Hepatocyte (in vitro differentiated cells): ENCODE results near the gene IGSF8.
"Not testable (repeated sequence)": the region's sequence is repeated elsewhere in the genome, so short reads cannot be mapped to it uniquely, and the experiment has no call there.

Experiments
- CTCF ChIP-seq: fragments of 200-600 bp; sonication (generic); IDR thresholded peaks from 2 replicates; pipeline ENCODE4 v1.5.1; 2016; ENCODE audit warnings: antibody characterized with exemption, mild to moderate bottlenecking; ENCODE audit not compliant: poor library complexity
- EZH2 ChIP-seq: fragments of 200-600 bp; sonication (generic); IDR thresholded peaks from 2 replicates; pipeline ENCODE4 v1.6.1; 2016; ENCODE audit warnings: antibody characterized with exemption, mild to moderate bottlenecking, borderline replicate concordance
- EZH2phosphoT487 ChIP-seq: fragments of 200-600 bp; sonication (generic); IDR thresholded peaks from one replicate; pipeline ENCODE4 v1.6.1; 2018; ENCODE audit warnings: antibody characterized with exemption, mild to moderate bottlenecking, low read depth, moderate library complexity; ENCODE audit not compliant: unreplicated experiment, severe bottlenecking

- TF ChIP-seq CTCF, EZH2phosphoT487, EZH2: not testable (repeated sequence)
Measured at GRCh38 chr1:160111462-160111861, 13.0 kb upstream of the IGSF8 start.
